Activated B cell treated with CpG ODN at 0.5 μM for 24 hours (primary cell): Measurements from ENCODE around the gene BEST1. TPM values are rescaled to one million over a fixed set of nuclear protein-coding genes. Genes with fewer than 3 reads are reported as not detected.

Experiments
- ATAC-seq: fragments of 200-7000 bp; cut with Tn5 transposase; one replicate; pipeline ENCODE4 v1.10.0; 2021; ENCODE audit warnings: low read depth, mild to moderate bottlenecking, moderate library complexity
- CTCF ChIA-PET: fragments of 350-600 bp; sonication (Branson Sonifier 250); formaldehyde crosslinking; loops from one replicate; lab custom pipeline; 2021; ENCODE audit warnings: antibody characterized with exemption; lab: Charles Lee
- POLR2A ChIA-PET: fragments of 350-600 bp; sonication (Branson Sonifier 250); formaldehyde crosslinking; loops from one replicate; lab custom pipeline; 2021; ENCODE audit warnings: antibody characterized with exemption; lab: Charles Lee
- DNase-seq: peaks from one replicate; pipeline ENCODE4 v3.0.0; 2022
- H3K27ac Mint-ChIP-seq: one replicate; pipeline ENCODE4 v1.8.0; 2020; ENCODE audit warnings: mixed read lengths
- H3K27me3 Mint-ChIP-seq: one replicate; pipeline ENCODE4 v1.8.0; 2021; ENCODE audit warnings: mixed read lengths
- H3K36me3 Mint-ChIP-seq: one replicate; pipeline ENCODE4 v1.8.0; 2021; ENCODE audit warnings: low read depth, mixed read lengths
- H3K4me1 Mint-ChIP-seq: one replicate; pipeline ENCODE4 v1.8.0; 2021; ENCODE audit warnings: mixed read lengths
- H3K4me3 Mint-ChIP-seq: one replicate; pipeline ENCODE4 v1.8.0; 2020; ENCODE audit warnings: mild to moderate bottlenecking, mixed read lengths
- H3K9me3 Mint-ChIP-seq: one replicate; pipeline ENCODE4 v1.8.0; 2020; ENCODE audit warnings: mixed read lengths
- intact Hi-C: fragments of 100-400 bp; cut with micrococcal nuclease; formaldehyde crosslinking; loops from one replicate; pipeline ENCODE4 v1.15.1; 2024
- total RNA-seq: library from RNA; stranded (reverse); gene quantifications from 2 replicates; pipeline ENCODE4 v1.2.3, GENCODE V29; 2022
- TF ChIP-seq, protein P1 (sequence below): fragments of 200-600 bp; IDR thresholded peaks from one replicate; pipeline ENCODE4 v1.8.0; 2022; ENCODE audit warnings: antibody characterized with exemption, mild to moderate bottlenecking

The BEST1 gene
- total RNA-seq, 1 donor from 2014 or later, result 0.16 TPM

DNA sequence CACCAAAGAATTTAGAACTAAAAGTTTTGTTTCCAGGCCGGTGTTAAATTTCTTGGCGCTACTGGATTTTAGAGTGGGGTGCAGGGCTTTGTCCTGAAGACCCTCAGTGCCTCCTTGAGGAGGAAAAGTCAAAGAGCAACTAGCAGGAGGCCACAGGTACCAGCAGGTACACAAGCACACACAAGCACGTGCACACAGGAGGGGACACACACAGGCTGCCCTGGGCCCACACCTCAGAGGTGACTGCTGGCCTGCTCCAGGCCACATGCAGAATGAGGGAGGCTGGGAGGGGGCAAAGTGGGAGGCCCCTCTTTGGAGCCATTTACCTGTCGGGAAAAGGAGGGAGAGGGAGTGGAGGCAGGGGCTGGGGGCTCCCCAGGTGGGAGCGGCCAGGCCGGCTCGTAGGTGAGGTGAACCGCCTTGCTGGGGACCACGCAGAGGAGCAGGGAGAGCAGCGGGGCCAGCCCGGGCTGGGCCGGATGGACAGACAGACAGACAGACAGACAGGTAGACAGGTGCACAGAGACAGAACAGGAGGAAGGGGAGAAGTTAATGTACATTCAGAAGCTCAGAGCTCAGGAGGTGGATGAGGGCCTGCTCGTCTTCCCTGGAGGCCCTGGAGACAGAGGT, 45.0 kb upstream of the BEST1 start:
- H3K9me3 Mint-ChIP-seq, result no peaks in the 10 kb centered on the region
- ATAC-seq (no peak), DNase-seq (no peak)
- intact Hi-C loops, result no loop called here
- no peak overlapping the region for H3K27ac Mint-ChIP-seq
- CTCF ChIA-PET, result interaction anchor here (16.5 kb wide), 1 partner anchor 175 kb away, joined by 298 read pairs; no protein-coding TSS in a partner anchor
- TF ChIP-seq, protein P1, sequence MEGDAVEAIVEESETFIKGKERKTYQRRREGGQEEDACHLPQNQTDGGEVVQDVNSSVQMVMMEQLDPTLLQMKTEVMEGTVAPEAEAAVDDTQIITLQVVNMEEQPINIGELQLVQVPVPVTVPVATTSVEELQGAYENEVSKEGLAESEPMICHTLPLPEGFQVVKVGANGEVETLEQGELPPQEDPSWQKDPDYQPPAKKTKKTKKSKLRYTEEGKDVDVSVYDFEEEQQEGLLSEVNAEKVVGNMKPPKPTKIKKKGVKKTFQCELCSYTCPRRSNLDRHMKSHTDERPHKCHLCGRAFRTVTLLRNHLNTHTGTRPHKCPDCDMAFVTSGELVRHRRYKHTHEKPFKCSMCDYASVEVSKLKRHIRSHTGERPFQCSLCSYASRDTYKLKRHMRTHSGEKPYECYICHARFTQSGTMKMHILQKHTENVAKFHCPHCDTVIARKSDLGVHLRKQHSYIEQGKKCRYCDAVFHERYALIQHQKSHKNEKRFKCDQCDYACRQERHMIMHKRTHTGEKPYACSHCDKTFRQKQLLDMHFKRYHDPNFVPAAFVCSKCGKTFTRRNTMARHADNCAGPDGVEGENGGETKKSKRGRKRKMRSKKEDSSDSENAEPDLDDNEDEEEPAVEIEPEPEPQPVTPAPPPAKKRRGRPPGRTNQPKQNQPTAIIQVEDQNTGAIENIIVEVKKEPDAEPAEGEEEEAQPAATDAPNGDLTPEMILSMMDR, result no peak
- no peaks in the 10 kb centered on the region for H3K36me3 Mint-ChIP-seq
- no peaks in the 10 kb centered on the region for H3K4me1 Mint-ChIP-seq
- no peaks in the 10 kb centered on the region for H3K27me3 Mint-ChIP-seq
- no peak overlapping the region for H3K4me3 Mint-ChIP-seq
- POLR2A ChIA-PET, result no interaction called here

DNA sequence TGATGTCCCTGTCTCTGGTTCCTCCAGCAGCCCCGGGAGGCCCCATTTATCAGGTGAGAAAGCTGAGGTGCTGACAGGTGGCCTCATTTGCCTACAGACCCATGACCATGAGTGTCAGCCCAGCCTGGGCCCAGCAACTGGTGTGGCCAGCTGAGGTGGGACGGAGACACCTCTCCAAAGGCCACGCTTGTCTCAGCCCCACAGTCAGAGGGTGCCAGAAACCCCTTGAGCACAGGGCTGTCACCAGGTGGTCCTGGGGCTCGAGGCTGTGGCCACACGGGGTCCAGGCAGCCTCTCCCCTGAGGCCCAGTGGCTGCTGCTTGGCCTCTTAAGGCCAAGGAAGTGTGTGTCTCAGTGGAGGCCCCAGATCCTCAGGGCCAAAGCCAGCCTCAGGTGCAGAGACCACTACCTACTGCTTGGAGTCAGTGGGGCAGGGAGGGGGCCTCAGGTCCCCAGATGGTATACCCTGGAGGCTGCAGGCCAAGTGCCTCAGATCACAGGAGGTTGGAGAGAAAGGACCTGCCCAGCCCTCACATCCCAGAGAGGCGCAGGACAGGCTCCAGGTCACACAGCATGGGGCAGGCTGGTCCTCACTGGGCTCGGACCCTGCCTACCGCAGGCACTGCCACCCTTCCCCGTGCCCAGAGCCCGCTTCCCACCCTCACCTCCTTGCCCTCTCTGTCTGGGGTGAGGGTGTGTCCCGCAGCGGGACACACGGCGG, 44.2 kb upstream of the BEST1 start:
- TF ChIP-seq, protein P1, result no peak
- no peaks in the 10 kb centered on the region for H3K9me3 Mint-ChIP-seq
- POLR2A ChIA-PET, result no interaction called here
- H3K4me3 Mint-ChIP-seq, result no peak overlapping the region
- DNase-seq (no peak), ATAC-seq (no peak)
- no peaks in the 10 kb centered on the region for H3K27me3 Mint-ChIP-seq
- H3K27ac Mint-ChIP-seq, result no peak overlapping the region
- no peaks in the 10 kb centered on the region for H3K4me1 Mint-ChIP-seq
- intact Hi-C loops, result no loop called here
- no peaks in the 10 kb centered on the region for H3K36me3 Mint-ChIP-seq
- CTCF ChIA-PET, result interaction anchor here (16.5 kb wide), 1 partner anchor 174 kb away, joined by 298 read pairs; no protein-coding TSS in a partner anchor

DNA sequence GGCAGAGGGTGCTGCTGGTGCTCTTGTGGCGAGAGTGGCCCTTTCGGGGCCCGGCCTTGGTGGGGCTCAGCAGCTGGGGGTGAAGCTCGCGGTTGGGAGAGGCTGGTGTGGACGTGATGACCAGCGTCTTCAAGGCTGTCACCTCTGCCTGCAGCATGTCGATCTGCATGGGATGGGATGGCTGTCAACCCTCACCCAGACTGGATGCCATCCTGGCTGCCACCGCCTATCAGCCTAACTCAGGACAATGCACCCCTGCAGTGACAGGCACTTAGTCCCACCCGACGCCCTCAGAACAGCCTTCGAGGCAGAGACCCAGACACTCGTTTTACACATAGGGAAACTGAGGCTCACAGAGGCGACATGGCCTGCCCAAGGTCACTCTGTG, 43.6 kb upstream of the BEST1 start:
- Mint-ChIP-seq H3K4me3 (no peak overlapping the region), H3K27ac (no peak overlapping the region), H3K4me1 (no peaks in the 10 kb centered on the region), H3K36me3 (no peaks in the 10 kb centered on the region), H3K9me3 (no peaks in the 10 kb centered on the region), H3K27me3 (no peaks in the 10 kb centered on the region)
- POLR2A ChIA-PET, result no interaction called here
- intact Hi-C loops, result no loop called here
- TF ChIP-seq, protein P1, result no peak
- CTCF ChIA-PET, result interaction anchor here (16.5 kb wide), 1 partner anchor 174 kb away, joined by 298 read pairs; no protein-coding TSS in a partner anchor
- no peak for ATAC-seq
- DNase-seq, result no peak

DNA sequence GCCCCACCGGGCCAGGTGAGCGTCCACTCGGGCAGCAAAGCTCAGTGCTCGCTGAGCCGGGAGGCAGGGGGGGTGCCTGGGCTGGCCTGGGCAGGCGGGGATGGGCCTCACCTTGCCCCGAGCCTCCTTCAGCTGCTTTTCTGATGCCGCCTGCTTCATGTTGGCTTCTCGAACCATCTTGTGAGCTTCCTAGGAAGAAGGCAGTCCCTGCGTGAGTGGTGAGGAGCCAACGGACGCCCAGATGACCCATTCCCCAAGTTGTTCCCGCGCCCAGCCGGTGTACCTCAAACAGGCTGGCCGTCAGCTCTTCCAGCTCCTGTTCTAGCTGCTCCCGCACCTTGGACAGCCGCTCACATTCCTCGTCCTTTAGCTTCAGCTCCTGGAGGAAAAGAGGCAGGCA, 42.9 kb upstream of the BEST1 start:
- no peaks in the 10 kb centered on the region for H3K4me1 Mint-ChIP-seq

More for the DNA sequence above, 42.9 kb upstream of the BEST1 start:
- TF ChIP-seq, protein P1, result no peak
- Mint-ChIP-seq H3K9me3 (no peaks in the 10 kb centered on the region), H3K27ac (peak overlapping the region; percentile 46), H3K4me3 (no peak overlapping the region), H3K36me3 (no peaks in the 10 kb centered on the region), H3K27me3 (no peaks in the 10 kb centered on the region)
- intact Hi-C loops, result no loop called here
- ChIA-PET POLR2A (no interaction called here), CTCF (interaction anchor here (1.9 kb wide), 2 partner anchors 8 to 175 kb away, joined by 6 to 9 read pairs; no protein-coding TSS in a partner anchor)
- no peak for ATAC-seq
- no peak for DNase-seq
